ENCODE measurements around the gene UNC13D.
"Not testable (repeated sequence)": the region's sequence is repeated elsewhere in the genome, so short reads cannot be mapped to it uniquely, and the experiment has no call there.

The UNC13D gene

DNA sequence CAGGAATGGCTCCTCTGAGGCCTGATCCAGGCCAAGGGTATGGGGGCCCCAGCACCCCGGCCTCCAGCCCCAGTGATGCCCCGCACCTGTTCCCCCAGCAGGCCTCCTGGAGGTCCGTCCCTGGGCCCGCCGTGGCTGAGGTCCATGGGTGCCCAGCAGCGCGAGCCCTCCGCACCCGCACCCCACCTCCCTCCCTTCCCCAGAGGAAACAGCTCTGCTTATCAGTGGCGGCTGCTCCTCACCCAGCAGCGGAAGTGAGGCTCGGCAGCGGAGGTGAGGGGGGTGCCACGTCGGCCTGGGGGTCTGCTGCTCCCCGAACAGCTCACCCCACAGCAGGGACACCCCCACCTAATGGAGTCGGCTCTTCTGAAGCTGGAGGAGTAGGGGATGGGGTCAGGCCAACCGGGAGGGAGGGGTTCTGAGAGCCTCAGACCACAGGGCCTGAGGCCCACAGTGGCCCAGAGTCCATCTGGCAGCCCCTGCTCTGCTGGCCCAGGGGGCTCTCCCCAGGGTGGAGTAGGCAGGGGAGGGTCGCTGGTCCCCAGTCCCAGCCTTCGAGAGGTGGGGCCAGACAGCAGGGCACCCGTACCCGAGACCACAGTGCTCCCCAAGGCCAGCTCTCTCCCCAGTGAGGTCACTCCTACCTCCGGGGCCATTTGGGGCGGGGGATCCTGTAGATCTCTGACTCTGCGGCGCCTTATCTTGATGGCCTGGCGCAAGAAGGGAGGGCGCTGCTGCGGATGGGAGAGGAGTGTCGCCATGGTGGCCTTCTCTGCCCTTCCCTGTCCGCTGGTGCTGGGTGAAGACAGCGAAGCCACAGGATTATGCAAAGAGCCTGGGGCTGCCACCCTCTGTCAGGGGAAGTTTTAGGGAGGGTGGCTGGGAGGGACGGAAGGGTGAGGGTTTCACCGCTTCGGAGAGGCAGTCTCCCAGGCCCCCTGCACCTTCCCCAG is at the start of gene UNC13D:
UNC13D (minus strand) TSS at position 828 of the 953 bp plus-strand sequence; CDS start at position 761, 67 bp downstream.
- peak; percentile 63 for DNase-seq

DNA sequence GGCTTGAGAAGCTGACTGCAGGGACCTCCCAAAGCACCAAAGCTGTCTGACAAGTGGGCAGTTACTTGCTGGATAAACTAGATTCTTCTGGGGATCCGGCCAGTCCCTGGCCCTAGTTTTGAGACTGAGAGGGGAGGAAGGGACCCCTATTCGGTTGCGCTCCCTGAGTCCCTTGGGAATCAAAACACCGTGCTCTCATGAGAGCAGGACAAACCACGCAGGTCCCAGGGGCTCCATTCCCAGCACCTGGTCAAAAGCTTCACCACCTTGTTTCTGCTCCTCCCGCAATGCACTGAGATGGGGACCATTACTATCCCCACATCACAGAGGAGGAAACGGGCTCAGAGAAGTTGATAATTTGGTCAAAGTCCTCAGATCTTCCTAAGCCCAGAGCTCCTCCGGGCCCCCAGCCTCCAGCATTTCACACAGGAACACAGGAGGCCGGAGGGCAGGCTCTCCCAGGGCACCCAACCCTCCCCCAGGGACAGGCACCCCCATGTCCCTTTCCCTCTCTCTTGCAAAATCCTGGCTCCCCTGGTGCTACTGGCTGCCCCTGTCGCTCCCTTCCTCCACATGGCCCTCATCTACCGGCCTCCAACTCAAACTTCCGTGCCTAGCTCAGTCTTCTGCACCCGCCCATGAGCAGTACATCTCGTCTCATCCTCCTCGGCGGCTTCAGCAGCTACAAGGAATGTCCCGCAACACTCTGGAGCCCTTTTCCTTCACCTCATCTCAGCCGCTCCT is 49.3 kb upstream of the UNC13D start:
- no peak for DNase-seq

DNA sequence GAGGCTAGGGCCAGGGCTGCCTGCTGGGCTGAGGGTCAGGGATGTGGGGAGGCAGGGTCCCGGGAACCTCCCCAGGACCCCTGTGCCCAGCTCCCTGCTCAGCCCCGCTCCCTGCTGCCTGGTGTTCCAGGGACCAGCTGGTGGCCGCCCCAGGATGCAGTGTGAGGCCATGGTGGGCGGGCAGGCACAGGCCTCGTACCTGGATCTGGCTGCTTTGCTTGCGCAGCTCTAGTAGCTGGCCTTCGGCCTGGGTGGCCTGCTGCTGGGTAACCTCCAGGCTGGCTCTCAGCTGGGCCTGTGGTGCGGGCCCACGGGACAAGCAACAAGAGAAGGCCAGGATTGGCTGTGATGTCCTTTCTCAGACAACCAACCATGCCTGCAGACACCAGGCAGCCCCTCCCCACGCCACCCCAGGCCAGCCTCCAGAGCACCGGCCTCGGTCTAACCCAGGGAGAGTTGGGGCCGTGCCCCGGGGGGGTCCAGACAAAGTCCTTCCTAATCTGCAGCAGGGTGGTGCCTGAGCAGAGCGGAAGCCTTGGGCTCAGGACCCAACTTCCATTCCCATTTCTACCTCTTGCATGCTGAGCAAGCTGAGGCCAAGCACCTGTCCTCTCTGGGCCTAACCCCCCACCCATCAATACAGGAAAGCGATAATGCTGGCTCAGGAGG is 48.5 kb upstream of the UNC13D start:
- no peak for DNase-seq

- no peak for DNase-seq
Observed at GRCh38 chr17:75891605-75892555, 47.7 kb upstream of the UNC13D start.

- DNase-seq: no peak
Observed at GRCh38 chr17:75891022-75891604, 46.9 kb upstream of the UNC13D start.

GRCh38 chr17:75889454-75889853 is 45.2 kb upstream of the UNC13D start:
- DNase-seq: no peak

DNA sequence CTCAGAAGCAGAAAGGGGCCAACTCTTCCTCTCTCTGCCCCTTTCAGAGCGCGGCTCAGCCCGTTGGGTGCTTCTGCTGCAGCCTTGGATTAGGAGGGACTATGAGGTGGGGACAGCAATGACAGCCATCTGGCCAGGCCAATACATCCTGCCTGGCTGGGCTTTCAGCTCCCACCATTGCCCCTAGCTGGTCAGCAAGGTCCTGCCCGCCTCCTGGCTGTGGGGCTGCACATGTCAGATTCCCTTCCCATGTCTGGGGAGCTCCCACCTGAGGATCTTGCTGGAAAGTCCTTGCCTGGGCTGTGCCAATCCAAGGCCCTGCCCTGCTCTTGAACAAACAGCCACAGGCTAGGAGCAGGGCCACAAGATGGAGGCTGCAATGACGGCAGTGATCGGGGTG is 44.3 kb upstream of the UNC13D start:
- no peak for DNase-seq

DNA sequence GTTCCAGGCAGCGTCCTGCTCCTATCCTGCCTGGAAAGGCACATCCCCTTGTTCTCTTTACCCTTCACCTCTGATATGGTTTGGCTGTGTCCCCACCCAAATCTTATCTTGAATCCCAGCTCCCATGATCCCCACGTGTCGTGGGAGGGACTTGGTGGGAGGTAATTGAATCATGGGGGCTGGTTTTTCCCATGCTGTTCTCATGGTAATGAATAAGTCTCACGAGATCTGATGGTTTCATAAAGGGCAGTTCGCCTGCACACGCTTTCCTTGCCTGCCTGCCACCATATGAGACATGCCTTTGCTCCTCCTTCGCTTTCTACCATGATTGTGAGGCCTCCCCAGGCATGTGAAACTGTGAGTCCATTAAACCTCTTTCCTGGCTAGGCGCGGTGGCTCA is 41.7 kb upstream of the UNC13D start:
- not testable (repeated sequence) for DNase-seq

DNA sequence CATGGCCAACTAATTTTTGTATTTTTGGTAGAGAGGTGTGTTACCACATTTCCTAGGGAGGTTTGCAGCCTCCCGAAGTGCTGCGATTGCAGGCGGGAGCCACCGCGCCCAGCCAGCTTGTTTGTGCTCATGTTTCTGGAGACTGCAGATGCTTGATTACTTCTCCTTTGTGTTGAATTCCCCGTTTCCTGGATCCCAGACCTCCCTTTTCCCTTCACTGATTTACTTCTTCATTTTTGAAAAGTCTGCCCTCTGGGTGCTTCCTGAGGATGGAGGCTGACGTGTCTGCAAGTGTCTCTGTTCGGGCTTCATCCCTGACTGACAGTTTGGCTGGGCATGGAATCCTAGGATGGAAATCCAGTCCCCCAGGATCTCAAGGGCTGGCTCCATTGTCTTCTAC is 41.2 kb upstream of the UNC13D start:
- DNase-seq: no peak

DNA sequence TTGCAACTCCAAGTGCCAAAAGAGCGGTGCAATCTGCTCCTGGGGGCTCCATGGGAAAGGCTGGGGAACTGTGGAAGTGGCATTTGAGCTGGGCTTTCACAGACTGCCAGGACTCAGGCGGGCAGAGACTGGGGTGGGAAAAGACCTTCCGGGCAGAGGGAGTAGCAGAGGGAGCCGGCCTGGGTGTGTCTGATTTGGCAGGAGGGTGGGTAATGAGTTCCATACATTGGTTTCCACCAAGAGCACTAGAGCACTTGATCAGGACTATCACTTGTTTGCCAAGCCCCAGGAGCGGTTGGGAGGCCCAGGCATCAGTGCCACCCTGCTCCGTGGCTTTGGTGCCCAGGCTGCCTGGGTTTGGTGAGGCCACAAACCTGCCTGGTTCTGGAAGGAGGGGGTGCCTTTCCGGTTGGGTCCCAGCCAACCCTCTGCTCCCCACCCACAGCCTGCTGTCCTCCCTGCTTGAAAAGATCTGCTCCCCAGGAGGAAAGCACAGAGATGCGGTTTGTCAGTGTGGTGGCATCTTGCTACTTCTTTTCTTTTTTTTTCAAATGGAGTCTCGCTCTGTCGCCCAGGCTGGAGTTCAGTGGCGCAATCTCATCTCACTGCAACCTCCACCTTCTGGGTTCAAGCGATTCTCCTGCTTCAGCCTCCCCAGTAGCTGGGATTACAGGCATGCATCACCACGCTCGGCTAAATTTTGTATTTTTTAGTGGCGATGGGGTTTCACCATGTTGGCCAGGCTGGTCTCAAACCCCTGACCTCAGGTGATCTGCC is 37.7 kb upstream of the UNC13D start:
- no peak for DNase-seq

DNA sequence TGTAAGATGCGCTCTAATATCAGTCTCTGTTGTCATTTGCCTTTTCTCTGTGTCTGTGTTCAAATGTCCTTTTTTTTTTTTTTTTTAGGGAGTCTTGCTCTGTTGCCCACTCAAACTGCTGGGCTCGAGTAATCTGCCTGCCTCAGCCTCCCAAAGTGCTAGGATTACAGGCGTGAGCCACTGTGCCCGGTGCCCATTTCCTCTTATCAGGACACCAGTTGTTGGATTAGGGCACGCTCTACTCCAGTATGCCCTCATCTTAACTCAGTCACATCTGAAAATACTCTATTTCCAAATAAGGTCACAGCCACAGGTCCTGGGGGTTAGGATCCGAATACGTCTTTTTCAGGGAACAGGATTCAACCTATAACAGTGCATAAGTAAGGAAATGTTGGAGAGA is 36.1 kb upstream of the UNC13D start:
- DNase-seq: no peak

- DNase-seq: no peak
Observed at GRCh38 chr17:75878174-75878998, 34.2 kb upstream of the UNC13D start, which contains the start of gene TRIM47. Gene TRIM47, minus strand, starts transcription at chr17:75878581. Its CDS starts 33 bp downstream, at chr17:75878548.

- peak; percentile 72 for DNase-seq
Observed at GRCh38 chr17:75877752-75878173, 33.6 kb upstream of the UNC13D start.

DNA sequence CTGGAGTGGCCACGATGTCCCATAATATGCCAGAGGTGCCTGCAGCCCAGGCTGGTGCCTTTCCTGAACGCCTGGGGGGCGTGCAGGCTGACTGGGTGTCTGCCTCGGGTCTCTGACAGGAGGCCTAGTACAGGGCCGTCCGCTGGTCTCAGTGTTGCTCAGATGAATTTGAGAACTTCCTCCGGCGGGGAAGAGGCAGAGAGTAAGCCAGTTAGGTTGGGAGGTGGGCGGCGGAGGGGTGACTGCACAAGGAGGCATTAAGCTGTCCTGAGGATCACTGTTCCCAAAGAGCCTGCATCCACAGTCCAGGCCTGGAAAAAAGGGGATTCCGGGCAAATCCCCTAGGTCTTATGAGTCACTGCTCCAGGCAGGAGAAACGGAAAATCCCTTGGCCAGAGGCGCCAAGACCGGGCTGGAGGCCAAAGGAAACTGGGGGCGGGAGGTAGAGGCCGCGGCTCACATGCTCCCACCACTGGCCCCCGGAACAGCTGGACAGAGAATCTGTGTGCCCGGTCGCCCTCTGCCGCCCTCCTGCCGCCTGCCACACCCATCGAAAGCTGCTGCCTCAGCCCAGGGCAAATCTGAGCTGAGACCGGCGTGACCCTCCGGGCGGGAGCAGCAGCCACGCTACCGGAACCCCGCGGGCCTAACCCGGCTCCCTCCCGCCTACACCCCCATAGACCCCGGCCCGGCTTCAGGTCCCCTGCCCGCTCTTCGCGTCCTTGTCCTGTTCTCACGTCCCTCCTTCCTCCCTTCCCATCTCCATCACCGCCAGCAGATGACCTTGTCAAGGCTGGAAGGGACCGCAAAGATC is 32.9 kb upstream of the UNC13D start:
- no peak for DNase-seq

GRCh38 chr17:75876190-75876937 is 32.2 kb upstream of the UNC13D start:
- peak; percentile 71 for DNase-seq

GRCh38 chr17:75875940-75876189 is 31.7 kb upstream of the UNC13D start:
- no peak for DNase-seq

DNA sequence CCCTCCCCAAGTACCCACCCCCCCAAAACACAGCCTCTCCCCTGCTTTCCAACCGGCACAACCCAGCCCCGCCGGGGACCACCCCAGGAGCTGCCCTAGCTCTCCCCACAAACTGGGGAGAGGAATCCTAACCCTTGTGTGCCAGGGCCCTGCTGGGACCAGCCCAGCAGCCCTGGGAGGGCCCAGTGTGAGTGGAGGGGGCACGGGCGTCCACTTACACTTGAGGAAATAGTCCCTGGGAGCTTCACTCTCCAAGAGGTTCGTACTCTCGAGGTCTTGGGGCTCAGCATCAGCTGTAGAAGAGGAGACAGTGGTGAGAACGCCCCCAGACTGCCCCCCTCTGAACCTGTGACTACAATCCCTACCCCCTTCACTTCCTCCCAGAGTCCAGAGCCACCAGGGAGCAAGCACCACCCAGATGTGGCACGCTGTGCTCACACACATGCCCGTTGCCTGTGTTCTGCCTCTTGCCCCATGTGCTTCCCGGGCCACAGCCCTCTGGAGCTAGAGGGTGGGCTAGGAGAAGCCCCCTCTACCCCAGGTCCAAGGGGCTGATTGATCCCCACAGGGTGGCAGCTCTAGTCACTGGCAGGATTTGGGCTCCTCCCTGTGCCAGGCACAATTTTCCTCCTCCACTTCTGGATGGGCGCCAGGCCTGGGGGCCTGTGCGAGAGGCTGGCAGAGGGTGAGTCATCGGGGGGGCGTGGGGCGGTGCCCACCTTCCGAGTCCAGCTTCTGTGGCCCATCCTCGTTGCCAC is 31.2 kb upstream of the UNC13D start:
- DNase-seq: no peak
